ENCODE results near the gene HEXB.

HEXB gene

DNA sequence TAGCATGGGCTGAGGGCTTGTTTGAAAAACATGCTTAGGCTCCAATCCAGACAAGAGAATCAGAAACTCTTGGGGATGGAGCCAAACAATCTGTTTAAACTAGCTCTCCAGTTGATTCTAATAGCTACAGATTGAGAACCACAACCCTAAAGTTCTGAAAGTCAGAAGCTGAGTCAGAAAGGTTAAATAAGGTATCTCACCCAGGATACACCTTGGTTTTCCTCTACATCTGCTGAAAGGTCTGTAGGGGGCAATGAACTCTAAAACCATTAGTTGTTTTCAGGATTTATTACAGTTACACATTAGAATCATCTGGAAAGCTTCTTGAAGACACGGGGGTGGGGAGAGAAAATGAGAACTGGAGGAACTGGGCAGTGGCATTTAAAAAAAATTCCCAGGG lies 76.2 kb downstream of the HEXB start:
- no peak for DNase-seq

DNA sequence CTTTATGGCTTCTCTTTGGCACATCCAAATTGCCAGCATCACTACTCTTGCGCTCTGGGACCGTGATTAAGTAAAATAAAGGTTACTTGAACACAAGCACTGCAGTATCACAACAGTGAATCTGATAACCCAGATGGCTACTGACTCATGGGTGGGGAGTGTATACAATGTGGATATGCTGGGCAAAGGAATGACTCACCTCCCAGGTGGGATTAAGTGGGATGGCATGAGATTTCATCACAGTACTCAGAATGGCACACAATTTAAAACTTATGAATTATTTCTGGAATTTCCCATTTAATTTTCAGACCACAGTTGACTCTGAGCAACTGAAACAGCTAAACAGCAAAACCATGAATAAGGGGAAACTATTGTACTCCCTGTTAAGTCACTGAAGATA lies 77.6 kb downstream of the HEXB start:
- DNase-seq = no peak

DNA sequence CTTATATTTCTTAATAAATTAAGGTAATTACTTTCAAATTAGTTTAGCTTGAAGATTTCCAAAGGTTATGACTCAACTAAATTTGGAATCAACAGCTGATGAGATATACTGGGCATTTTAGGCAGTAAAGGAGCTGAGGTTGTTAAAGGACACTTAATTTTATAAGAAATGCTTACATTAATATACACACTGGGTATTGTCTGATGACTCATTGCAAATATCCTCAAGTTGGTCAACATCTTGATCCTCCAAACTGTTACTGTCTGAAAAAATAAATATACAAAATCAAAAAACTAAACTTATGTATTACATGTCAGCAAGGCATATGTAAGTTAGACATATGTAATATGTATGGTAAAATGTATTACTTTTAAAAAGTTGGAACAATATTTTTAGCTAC lies 78.5 kb downstream of the HEXB start:
- no peak for DNase-seq

DNA sequence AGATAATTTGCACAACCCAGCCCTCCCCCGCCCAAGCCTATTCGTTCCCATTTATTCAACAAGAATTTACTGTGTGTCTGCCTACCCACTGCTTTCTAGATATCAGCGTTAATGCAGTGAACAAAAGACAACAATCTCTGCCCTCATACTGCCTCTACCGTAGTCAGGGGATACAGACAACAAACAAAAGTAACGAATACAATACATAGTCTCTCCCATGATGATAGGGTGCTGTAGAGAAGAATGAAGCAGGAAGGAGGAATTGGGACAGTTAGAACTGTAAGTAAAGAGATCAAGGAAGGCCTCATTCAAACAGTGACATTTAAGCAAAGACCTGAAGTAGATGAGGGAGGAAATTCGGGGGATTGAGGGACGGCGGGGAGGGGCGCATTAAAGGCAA lies 80.2 kb downstream of the HEXB start:
- no peak for DNase-seq

DNA sequence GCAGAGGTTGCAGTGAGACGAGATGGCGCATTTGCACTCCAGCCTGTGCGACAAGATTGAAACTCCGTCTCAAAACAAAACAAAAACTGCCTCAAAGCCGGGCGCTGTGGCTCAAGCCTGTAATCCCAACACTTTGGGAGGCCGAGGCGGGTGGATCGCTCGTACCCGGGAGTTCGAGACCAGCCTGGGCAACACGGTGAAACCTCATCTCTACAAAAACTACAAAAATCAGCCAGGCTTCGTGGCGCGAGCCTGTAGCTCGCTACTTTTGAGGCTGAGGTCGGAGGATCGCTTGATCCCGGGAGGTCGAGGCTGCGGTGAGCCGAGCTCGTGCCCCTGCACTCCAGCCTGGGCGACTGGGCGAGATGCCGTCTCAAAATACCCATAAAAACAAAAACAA lies 80.9 kb downstream of the HEXB start:
- no peak for DNase-seq

DNA sequence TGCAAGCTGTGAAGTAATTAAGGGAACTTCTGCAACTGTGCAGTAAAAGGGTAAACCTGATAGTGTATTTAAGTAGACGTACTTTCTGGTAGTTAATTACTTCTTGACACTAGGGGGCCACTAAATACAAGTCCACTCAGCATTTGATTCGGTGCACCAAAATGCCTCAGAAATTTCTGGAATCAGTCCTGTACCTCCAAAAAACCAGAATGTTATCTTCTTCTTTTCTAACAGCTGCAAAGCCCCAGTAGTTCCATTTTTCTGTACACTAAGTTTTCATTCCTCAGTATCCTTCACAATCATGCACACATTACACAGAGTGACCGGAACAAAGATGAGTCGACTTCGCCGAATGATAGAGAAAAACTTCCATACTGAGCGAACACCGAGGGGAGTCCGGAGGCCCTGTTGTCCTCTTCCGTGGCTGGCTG lies 81.4 kb downstream of the HEXB start:
- peak; percentile 8 for DNase-seq

DNA sequence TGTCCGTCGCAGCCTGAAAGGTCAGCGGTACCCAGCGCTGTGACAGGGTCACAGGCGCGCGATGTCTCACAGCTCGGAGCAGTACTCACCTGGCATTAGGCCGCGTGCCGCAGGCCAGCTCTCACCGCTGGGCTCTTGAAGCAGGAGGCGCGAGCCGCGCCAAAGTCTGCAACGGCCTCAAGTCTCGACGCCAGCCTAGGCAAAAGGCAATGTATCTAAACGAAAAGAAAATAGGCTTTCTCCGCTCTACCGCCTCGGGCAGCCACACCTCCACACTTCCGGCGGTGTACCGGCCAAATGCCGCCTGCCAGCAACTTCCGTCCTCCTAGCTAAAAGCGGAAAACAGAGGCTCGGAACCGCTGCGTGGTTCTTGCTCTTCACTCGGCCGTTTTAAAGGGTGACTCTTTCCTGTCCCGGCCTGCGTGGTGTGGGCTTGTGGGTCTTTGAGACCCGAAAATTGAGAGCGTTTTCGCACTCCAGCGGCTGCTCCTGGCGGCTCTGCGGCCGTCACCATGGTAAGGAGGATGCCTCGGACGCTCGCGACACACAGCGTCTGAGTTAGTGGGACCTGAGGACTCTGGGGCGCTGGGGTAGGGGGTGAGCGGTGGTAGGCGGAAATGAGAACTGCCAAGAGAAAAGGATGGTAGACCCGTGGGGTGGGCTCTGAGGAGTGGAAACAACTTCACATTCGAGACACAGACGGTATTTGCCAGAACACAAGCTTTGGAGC lies 82.0 kb downstream of the HEXB start, which contains the start of the genes GFM2 and NSA2:
Gene GFM2 (minus strand): TSS at position 269 of the 730 bp plus-strand sequence. CDS start 3,375 bp downstream, outside the sequence.
Gene NSA2 (plus strand): TSS at position 401 of the 730 bp plus-strand sequence. CDS start 112 bp downstream, at position 513.
- DNase-seq = peak; percentile 75

DNA sequence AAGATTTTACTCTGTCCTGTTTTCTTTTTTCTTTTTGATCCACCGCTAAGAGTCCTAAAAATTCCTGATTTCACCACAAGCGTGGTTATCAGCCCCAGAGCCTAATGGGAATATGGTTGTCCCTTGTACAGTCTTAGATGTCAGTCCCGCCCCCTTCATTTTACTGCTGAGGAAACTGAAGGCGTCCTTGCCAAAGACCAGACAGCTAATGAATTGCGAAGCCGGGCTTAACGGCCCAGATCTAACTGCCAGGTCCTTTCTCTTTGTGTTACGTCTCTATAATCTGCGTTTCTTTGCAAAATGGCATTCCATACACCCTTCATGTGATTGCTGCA lies 82.5 kb downstream of the HEXB start:
- no peak for DNase-seq
